Left ventricle myocardium inferior (tissue), 1 donor: ENCODE measurements around the gene DLK1. TPM values are rescaled to one million over a fixed set of nuclear protein-coding genes. Genes with fewer than 3 reads are reported as not detected.

Experiments used
- DNase-seq: peaks from one replicate; pipeline ENCODE4 v3.0.0-alpha.2; 2020
- H3K27ac ChIP-seq: fragments of 200-600 bp; replicated peaks from 2 replicates; pipeline ENCODE4 v1.8.0; 2021
- H3K27me3 ChIP-seq: fragments of 200-600 bp; 2 replicates; pipeline ENCODE4 v1.8.0; 2021; ENCODE audit warnings: low read depth
- H3K36me3 ChIP-seq: fragments of 200-600 bp; 2 replicates; pipeline ENCODE4 v1.8.0; 2021
- H3K4me1 ChIP-seq: fragments of 200-600 bp; 2 replicates; pipeline ENCODE4 v1.8.0; 2021
- H3K4me3 ChIP-seq: fragments of 200-600 bp; 2 replicates; pipeline ENCODE4 v1.8.0; 2021; ENCODE audit warnings: mild to moderate bottlenecking, moderate library complexity
- H3K9me3 ChIP-seq: fragments of 200-600 bp; replicated peaks from 2 replicates; pipeline ENCODE4 v1.8.0; 2021
- intact Hi-C: fragments of 100-400 bp; cut with micrococcal nuclease; formaldehyde crosslinking; loops from one replicate; pipeline ENCODE4 v1.11.0; 2022
- total RNA-seq: library from RNA; stranded (reverse); fragmentation: NEBNext Ultra II Directional; extraction: Animal tissue kit (Norgen Biotek cat#: 25700); gene quantifications from one replicate; pipeline ENCODE4 v1.2.1, GENCODE V29; 2021
- TF ChIP-seq, protein P1 (sequence below): fragments of 200-600 bp; IDR thresholded peaks from 2 replicates; pipeline ENCODE4 v1.8.0; 2021; ENCODE audit warnings: antibody characterized with exemption, mild to moderate bottlenecking, borderline replicate concordance
- donor health status: DM: no; HTN: yes; CAD: no; lungs with severe emphysema.

The DLK1 gene
- total RNA-seq, 1 donor from 2014 or later, result 2.8 TPM

DNA sequence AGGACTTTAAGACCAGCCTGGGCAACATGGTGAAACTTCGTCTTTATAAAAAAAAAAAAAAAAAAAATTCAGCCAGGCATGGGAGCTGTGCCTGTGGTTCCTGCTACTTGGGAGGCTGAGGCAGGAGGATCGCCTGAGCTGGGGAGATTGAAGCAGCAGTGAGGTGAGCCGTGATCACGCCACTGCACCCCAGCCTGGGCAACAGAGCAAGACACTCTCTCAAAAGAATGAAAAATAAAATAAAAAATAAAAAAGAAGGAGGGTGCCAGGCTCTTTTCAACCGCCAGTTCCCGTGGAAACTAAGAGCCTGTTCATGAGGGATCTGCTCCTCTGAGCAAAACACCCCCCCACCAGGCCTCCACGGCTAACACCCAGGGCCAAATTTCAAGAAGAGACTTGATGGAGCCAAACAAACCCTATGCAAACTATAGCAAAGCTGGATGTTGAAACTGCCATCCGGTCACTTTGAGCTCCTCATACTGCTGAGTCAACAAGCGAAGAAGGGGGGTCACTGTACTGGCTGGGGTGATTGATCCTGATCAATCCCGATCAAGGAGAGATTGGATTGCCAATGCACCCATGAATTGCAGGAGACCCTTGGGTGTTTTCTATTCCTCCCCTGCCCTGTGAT lies 23.4 kb downstream of the DLK1 start:
- H3K4me1 ChIP-seq, result no peaks in the 10 kb centered on the region
- DNase-seq, result no peak
- intact Hi-C loops, result no loop called here
- no peaks in the 10 kb centered on the region for H3K36me3 ChIP-seq
- H3K27ac ChIP-seq, result no peak overlapping the region
- TF ChIP-seq, protein P1, sequence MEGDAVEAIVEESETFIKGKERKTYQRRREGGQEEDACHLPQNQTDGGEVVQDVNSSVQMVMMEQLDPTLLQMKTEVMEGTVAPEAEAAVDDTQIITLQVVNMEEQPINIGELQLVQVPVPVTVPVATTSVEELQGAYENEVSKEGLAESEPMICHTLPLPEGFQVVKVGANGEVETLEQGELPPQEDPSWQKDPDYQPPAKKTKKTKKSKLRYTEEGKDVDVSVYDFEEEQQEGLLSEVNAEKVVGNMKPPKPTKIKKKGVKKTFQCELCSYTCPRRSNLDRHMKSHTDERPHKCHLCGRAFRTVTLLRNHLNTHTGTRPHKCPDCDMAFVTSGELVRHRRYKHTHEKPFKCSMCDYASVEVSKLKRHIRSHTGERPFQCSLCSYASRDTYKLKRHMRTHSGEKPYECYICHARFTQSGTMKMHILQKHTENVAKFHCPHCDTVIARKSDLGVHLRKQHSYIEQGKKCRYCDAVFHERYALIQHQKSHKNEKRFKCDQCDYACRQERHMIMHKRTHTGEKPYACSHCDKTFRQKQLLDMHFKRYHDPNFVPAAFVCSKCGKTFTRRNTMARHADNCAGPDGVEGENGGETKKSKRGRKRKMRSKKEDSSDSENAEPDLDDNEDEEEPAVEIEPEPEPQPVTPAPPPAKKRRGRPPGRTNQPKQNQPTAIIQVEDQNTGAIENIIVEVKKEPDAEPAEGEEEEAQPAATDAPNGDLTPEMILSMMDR, result no peak
- H3K9me3 ChIP-seq, result no peaks in the 10 kb centered on the region
- H3K27me3 ChIP-seq, result peaks cover 31% of the 10 kb centered on the region
- no peak overlapping the region for H3K4me3 ChIP-seq

DNA sequence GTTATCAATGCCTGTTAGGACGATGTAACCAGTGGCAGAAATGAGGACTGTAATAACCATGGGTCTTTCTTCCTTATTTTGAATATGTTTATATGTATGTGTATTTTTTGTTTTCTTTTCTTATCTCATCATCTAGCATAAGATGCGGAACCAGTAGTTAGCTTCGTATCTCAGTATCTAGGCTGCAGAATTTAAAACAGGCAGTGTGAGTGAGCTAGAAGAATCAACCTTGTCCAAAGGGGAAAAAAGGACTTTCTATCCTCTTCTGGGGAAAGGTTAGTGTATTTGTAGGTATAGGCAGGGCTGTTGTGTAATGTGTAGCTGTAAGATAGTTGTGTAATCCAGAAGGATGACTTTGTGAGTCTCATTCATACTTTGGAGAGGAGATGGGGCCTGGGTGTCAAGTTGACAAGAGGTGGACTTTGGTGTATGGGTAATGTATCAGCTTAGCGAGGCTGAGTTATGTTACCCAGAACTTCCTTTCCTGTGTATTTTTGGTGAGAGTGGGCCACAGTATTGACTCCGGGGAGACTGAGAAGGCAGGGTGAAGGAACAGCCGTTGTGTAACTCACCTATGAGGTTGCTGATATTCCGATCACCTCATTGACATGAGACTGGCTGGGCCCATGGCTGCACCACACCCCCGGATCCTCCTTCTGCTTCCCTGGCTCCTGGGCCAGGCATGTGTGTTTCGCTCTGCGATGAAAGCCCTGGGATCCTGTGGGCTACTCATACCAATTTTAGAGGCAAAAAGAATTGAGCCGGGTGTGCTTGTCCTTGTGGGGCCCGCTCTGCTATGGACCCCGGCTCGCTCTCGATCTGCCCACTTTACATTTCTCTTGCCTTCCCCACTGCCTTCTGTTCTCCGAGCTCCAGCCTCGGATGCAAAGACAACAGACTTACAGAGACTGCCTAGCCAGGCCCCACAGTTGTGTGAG lies 24.3 kb downstream of the DLK1 start:
- no peak for DNase-seq
- Histone ChIP-seq H3K27me3 (peaks cover 35% of the 10 kb centered on the region), H3K4me3 (no peak overlapping the region), H3K27ac (no peak overlapping the region), H3K9me3 (no peaks in the 10 kb centered on the region), H3K36me3 (no peaks in the 10 kb centered on the region), H3K4me1 (no peaks in the 10 kb centered on the region)
- TF ChIP-seq, protein P1, result no peak
- intact Hi-C loops, result no loop called here

DNA sequence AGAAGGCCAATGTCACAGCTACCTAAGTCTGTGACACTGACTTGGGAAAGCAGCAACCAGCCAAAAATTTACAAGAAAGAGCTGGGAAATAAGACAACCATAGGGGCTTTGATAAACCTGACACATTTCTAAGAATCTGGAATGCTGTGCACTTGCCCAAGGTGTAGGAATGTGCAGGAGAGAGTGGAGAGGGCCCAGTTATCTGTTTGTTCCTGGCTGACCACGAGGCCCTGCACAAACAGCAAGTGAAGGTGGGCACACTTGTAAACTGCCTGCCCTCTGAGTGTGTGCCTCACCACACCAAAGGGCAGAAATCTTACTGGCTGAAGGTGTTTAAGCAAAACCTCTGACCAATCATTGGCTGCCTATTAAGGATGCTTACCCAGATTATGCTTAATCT lies 27.3 kb downstream of the DLK1 start:
- no peak overlapping the region for H3K27ac ChIP-seq
- no peak for DNase-seq
- no peaks in the 10 kb centered on the region for H3K4me1 ChIP-seq
- H3K4me3 ChIP-seq, result no peak overlapping the region
- intact Hi-C loops, result no loop called here
- H3K9me3 ChIP-seq, result no peaks in the 10 kb centered on the region
- H3K27me3 ChIP-seq, result peaks cover 35% of the 10 kb centered on the region
- TF ChIP-seq, protein P1, result no peak
- no peaks in the 10 kb centered on the region for H3K36me3 ChIP-seq

DNA sequence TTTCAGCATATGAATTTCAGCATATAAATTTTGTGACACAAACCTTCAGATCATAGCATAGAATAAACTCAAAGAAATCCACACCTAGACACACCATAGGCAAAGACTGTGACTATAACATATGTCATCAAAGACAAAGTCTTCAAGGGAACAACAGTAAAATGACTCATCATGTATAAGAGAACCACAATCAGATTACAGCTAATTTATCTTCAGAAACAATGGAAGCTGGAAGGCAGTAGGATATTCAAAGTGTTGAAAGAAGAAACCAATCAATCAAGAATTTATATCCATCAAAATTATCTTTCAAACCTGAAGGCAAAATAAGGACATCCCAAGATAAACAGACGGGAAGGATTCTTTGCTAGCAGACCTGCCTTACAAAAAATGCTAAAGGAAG lies 29.0 kb downstream of the DLK1 start:
- no peak overlapping the region for H3K27ac ChIP-seq
- no peak for DNase-seq
- H3K27me3 ChIP-seq, result peaks cover 42% of the 10 kb centered on the region
- H3K36me3 ChIP-seq, result no peaks in the 10 kb centered on the region
- intact Hi-C loops, result no loop called here
- TF ChIP-seq, protein P1, result no peak
- no peak overlapping the region for H3K4me3 ChIP-seq
- no peaks in the 10 kb centered on the region for H3K4me1 ChIP-seq
- H3K9me3 ChIP-seq, result no peaks in the 10 kb centered on the region

DNA sequence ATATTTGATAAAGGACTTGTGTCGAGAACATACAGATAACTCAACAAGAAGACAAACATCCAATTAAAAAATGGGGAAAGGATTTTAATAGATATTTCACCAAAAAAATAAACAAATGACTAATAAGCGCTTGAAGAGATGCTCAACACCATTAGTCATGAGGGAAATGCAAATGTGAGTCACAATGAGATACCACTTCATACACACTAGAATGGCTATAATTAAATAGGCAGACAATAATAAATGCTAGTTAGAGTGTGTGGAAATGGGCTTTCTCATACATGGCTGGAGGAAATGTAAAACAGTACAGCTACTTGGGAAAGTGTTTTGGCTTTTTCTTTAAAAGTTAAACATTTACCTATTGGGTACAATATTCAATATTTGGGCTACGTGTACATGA lies 34.8 kb downstream of the DLK1 start:
- peaks cover 59% of the 10 kb centered on the region for H3K27me3 ChIP-seq
- no peaks in the 10 kb centered on the region for H3K36me3 ChIP-seq
- H3K4me1 ChIP-seq, result no peaks in the 10 kb centered on the region
- intact Hi-C loops, result no loop called here
- no peak overlapping the region for H3K4me3 ChIP-seq
- no peaks in the 10 kb centered on the region for H3K9me3 ChIP-seq
- TF ChIP-seq, protein P1, result no peak
- DNase-seq, result no peak
- no peak overlapping the region for H3K27ac ChIP-seq
